ENCODE results near the gene DECR2.

The DECR2 gene

GRCh38 chr16:459761-460160 is 58.1 kb downstream of the DECR2 start:
- H3K4me3 ChIP-seq (ENCODE audit: control insufficient read depth, low read depth, low read length), result no peak overlapping the region
- no peak for TF ChIP-seq CTCF (IDR thresholded peaks at IDR 0.05; ENCODE audit: control insufficient read depth, insufficient read depth, low read depth, low read length, missing control alignments)
- no peak for DNase-seq (ENCODE audit: low read depth)

DNA sequence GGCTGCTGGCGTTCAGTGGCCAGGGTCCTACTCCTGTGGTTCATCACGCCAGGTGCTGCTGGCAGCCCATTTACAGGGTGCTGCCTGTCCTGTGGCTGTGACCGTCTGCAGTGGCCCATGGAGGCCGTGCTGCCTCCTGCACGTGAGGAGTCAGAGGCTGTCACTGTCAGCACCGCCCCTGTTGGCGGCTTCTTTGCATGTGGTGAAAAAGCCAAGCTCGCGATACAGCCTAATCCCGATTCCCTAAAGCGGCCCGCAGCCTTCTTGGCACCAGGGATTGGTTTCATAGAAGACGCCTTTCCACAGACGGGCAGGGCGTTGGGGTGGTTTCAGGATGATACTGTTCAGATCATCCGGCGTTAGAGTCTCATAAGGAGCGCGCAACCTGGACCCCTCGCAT is 59.1 kb downstream of the DECR2 start:
- no peak overlapping the region for H3K4me3 ChIP-seq (ENCODE audit: control insufficient read depth, low read depth, low read length)
- DNase-seq (ENCODE audit: low read depth), result no peak
- TF ChIP-seq CTCF (IDR thresholded peaks at IDR 0.05; ENCODE audit: control insufficient read depth, insufficient read depth, low read depth, low read length, missing control alignments), result no peak
